ENCODE data around the gene CEP164.
"Not testable (repeated sequence)": the region's sequence is repeated elsewhere in the genome, so short reads cannot be mapped to it uniquely, and the experiment has no call there.

Gene CEP164

DNA sequence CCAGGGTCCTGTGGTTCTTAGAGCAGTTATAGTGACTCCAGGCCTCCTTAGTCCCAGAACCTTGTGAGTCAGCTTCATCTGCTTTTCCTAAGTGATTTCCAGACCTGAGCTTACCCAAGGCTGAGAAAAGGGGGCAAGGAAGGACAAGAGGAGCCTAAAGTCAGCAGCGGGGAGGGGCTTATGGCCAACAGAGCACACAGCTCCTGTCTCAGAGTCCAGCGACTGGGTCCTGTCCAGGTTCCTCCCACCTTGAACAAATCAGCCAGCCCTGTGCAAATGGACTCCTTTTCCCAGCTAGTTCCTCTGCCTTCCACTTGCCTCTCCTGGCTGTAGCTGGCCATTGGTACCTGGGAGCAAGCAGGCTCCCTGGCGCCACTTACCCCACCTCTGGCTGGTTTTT lies 22.5 kb upstream of the CEP164 start:
- DNase-seq (ENCODE audit: low spot score), result no peak

DNA sequence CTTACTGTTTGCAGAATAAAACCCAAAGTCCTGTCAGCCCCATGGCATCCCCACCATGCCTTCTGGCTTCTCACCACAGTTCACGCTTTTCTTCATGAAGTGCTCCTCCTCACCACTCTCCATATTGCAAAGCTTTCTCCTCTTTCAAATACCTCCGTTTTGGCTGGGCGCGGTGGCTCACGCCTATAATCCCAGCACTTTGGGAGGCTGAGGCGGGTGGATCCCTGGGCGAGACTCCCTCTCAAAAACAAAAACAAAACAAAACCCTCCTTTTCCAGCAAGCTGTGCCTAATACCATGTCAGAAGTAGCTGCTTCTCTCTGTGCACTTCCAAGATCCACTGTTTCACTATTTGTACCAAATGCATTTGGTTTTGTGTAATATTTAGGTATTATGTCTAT lies 18.3 kb upstream of the CEP164 start:
- no peak for DNase-seq (ENCODE audit: low spot score)

DNA sequence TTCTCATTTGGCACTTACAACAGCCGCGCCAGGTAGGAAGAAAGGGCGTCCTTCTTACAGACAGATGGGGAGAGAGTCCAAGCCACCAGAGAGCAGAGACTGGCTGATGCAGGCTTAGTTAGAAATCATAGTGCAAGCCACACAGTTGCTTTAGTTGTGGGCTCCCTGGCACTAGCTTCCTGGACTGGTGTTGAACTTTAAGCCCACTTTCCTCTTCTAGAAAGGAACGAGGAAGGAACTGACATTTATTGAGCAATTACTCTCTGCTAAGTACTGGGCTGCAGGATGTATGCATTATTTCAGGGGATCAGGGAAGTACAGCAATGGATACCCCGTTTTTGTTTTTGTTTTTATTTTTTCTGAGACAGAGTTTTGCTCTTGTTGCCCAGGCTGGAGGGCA lies 14.6 kb upstream of the CEP164 start:
- DNase-seq (ENCODE audit: low spot score), result no peak

DNA sequence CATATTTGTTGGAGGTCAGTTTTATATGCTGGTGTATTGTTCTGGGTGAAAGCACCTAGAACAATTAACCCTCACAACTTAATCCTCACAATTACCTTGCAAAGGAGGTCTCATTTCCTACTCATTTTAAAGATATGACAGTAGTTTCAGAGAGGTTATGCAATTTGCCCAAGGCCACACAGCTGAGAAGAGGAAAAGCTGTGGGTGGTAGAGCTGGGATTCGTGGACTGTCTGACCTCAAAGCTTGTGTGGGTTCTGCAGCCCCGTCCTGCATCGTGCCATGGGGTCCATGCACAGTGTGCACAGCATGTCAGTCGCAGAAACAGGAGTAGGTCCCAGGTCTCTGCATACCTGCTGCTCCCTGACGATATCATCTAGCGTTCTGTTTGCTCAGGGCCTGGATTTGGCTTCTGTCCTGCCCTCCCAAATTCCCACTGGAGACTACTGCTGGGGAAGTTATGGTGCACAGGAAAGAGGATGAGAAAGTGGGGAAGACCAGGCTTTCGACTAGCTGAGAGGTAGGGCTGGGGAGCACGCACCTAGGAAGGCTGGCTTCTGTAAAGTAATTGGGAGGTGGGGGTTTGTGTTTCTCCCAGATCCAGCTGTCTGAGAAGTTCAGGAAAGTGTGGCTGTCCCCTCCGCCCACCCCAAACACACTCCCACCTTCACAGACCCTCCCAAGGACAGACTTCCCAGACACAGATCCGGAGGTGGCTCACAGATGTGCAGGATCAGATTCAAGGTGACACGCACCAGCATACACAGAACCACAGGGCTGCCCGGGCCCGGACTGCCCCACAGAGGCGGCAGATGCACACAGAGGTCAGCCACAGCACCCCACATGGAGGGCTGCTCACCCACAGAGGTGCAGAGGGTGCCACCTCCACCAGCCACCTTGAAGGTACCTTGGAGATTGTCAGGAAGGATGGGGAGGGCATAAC lies 13.6 kb upstream of the CEP164 start:
- DNase-seq (ENCODE audit: low spot score), result no peak

DNA sequence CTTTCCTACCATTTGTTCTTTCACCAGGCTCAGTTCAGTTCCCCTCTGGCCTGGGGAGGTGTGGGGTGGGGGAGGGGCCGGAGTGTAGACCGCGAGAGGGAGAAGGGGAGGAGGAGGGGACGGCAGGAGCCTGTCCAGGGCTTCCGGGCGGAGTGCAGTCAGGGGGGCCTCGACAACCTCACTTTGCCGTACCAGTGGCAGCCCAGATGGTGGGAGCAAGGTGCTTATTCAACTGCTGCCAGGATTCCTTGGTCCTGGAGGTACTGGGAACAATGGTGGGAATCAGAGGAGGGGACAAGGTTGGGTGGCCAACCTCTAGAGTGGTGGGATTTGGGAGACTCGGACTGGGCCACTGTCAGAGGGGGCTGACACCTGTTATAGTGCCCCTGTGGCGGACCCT lies 12.8 kb upstream of the CEP164 start:
- no peak for DNase-seq (ENCODE audit: low spot score)

DNA sequence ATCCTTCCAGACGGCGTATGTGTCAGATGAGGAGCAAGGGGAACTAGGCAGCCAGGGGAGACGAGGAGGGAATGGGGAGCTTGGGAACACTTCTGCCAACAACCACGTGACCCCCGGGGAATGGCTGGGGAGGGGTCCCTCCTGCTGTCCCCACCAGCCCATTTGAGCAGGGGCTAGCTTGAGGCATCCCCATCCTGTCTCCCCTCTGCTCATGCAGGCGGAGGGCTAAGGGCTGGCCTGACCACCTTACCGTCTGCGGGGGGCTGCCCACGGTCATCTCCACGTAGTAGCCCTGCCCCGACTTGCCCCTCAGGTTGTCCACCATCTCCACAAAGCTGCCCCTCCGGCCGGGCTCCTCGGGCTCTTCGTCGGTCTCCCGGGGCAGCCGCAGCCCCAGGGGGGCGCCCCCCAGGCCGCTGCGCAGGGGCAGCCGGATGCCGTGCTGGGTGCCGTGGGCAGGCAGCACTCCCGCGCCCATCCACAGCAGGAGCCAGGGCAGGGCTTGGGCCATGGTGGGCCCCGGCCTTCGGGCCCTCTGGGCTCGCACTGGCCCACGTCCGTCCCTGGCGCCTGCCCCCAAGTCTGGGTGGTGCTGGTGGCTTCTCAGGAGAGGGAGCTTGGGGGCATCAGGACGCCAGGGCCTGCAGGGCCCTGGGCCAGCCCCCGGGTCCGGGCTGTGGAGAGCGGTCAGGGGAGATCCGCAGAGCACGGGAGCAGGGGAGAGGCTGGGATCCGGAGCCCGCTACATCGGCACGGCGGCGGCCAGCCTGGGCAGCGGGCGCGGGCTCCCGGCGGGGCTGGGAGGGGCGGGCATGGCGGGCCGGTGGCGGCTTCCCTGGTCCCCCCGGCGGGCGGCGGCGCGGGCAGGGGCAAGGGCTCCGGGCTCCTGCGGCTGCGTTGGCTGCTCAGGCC lies 12.1 kb upstream of the CEP164 start:
- no peak for DNase-seq (ENCODE audit: low spot score)

DNA sequence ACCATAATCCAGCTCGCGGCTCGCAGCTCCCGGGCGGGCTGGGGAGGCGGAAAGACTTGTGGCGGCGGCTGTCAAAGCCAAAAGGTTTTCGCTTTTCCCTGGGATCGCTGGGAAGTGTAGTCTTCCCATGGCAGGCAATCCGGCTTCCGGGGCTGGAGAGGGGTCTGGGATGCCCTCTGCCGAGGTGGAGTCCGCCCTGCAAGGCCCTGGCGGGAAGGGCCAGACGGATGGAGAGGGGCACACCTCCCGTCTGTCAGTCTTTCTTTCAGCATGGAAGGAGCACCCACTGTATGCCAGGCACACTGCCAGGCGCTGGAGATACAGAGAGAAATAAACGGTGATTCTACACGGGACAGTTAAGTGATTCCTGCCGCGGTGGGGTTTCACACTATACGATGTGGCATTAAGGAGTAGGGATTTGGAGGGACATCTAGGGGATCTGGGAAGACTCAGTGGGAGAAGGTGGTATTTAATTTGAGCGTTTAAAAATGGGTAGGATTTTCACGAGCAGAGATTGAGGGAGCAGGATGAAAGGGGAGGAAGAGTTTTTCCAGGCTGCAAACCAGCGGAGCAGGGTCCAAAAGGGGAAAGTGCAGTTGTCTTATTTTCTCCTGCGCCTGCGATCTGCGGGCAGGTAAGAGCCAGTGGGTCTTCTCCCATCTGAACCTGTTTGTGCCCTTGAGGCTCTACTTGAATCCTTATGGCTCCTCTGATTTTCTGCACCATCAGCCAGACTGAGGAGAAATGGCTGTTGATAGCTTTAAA lies 11.3 kb upstream of the CEP164 start, which contains the start of gene BACE1:
Gene BACE1, minus strand, starts transcription at position 60 of the 765 bp plus-strand sequence. CDS start 461 bp downstream, outside the sequence.
- DNase-seq (ENCODE audit: low spot score), result peak; percentile 6

DNA sequence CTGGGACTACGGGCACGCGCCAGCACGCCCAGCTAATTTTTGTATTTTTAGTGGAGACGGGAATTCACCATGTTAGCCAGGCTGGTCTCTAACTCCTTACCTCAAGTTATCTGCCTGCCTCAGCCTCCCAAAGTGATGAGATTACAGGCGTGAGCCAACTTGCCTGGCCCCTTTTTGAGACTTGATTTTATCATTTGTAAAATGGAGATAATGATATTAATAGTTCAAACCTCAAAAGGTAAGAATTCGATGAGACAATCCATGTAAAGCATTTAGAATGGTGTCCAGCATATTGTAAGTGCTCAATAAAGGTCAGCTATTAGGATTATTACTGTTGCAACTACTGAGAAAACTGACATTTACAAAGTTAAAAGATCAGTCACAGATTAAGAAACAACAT lies 8.9 kb upstream of the CEP164 start:
- DNase-seq (ENCODE audit: low spot score), result no peak

DNA sequence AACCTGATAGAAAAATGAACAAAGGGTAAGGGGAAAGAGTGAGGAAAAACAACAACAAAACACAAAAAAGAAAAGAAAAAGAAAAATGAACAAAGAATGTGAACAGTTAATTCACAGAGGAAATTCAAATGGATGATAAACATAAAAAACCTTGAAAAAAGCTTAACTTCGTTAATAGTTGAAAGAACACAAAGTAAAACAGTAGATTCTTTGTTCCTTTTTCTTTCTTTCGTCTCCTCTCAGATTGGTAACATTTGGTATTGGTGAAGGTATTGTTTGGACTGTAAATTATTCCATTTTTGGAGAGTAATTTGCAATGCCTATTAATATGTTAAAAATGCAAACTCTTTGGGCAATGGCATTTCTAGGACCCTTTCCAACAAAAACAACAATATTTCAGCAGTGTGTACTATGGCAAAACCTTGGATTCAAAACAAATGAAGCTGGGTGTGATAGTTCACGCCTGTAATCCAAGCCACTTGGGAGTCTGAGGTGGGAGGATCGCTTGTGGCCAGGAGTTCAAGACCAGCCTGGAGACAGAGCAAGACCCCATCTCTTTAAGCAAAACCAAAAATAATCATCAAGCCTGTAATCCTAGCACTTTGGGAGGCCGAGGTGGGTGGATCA lies 8.3 kb upstream of the CEP164 start:
- no peak for DNase-seq (ENCODE audit: low spot score)

DNA sequence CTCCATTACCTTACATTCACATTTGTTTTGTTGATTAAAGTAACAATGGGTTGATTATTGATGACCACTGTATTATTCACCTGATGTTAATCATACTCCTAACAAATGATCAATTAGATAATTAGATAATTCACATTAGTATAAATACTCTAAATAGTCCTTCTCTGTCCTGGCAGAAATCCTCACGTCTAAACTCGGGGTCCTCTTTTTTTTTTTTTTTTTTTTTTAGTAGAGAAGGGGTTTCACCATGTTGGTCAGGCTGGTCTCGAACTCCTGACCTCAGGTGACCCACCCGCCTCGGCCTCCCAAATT lies 443 bp upstream of the CEP164 start:
- not testable (repeated sequence) for DNase-seq (ENCODE audit: low spot score)

DNA sequence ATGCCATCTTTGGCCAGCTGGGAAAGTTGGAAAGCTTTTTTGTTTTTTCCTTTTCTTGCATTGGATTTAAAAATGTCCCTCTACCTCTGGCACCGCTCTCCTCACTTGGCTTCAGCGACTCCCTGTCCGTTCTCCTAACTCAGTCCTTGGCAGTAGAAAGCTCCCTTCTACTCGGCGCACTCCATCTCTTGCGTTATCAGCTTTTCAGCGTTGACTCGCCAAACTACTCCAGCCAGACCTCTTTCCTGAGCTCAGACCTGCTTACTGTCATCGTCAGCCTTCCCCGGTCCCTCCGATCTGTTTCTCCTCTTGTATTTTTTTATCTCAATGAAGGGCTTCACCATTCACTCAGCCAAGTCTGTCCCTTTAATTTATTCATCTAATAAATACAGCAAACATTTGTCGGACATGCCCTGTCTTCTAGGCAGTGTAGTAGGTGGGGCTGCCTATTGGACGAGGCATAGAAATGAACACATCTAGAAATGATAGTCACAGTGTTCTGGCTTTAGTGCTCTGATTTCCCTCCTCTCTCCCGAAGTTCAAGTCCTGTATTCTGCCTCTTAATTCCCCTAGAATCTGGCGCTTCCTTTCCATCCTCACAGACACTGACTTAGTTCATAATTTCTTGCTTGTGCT lies 839 bp downstream of the CEP164 start:
- peak; percentile 9 for DNase-seq (ENCODE audit: low spot score)

DNA sequence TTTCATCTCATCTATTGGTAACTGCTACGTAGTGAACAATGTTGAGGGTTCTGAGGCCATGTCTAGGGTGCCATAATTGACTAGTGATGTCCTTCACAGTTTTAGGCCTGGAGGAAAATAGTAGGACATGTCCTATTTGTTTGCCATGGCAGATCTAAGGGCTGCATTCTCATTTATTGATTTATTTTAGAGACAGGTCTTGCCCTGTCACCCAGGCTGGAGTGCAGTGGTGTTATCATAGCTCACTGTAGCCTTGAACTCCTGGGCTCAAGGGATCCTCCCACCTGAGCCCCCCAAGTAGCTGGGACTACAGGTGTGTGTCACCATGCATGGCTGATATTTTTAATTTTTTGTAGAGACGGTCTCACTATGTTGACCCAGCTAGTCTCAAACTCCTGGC lies 5.2 kb downstream of the CEP164 start:
- no peak for DNase-seq (ENCODE audit: low spot score)

DNA sequence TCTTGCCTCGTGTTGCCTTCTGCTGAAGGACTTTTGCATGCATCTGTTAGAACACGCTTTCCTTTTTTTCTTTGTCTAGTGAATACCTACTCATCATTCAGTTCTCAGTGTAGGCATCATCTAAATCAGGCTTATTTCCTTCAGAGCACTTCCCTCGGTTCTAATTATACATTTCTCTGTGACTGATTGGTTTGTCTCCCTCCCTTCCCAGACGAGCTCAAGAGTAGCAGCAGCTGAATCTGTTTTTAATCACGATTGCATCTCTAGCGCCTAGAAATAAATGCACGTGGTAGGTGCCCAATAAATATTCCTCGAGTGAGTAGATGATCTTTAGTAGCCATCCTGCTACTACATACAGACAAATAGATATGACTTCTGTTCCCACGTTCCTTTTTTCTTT lies 6.3 kb downstream of the CEP164 start:
- no peak for DNase-seq (ENCODE audit: low spot score)

DNA sequence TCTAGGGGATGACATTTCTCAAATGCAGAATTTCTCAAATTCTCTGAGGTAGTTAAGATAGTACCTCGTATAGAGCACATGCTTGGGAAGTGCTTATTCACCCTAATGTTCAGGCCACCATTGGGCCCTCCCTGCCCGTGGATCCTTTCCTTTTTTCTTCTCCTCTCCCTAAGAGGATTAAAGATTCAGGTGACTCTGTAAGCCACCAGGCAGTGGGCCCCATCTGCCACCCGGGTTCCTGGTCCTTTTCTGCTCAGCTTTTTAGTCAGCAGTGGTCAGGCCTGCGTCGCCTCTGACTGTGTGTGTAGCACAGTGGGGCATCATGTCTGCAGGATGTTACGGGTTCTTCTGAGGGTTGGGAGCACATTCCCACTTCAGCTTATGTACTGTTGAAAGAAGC lies 7.2 kb downstream of the CEP164 start:
- DNase-seq (ENCODE audit: low spot score), result no peak

DNA sequence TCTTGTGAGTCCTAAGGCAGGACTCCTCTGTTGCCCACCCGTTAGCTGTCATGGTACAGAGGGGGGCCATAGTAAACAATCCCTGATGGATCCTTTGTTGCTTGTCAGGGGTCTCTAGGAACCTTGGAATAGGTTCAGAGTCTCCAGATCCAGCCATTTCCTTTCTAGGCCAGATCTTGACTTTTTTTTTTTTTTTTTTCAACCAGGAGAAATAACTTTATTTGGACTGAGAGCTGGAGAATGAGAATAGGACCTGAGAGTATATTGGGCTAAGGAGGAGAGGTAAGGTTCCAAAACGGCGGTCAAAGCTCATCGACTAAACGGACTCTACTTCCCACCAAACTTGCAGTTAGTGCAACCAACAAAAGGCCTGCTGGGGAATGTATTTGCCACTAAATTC lies 7.7 kb downstream of the CEP164 start:
- DNase-seq (ENCODE audit: low spot score), result no peak

DNA sequence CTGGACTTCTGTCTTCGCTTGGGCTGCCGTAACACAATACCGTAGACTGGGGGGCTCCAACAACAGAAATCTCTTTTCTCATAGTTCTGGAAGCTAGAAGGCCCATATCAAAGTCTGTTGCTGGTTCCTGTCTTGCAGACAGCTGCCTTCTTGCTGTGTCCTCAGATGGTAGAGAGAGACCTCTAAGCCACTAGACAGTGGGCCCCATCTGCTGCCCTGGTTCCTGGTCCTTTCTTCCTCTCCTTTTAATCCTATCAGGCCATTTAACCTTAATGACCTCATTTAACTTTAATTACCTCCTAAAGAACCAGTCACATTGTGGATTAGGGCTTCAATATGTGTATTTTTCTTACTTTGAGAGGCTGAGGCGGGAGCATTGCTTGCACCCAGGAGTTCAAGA lies 9.4 kb downstream of the CEP164 start:
- no peak for DNase-seq (ENCODE audit: low spot score)

DNA sequence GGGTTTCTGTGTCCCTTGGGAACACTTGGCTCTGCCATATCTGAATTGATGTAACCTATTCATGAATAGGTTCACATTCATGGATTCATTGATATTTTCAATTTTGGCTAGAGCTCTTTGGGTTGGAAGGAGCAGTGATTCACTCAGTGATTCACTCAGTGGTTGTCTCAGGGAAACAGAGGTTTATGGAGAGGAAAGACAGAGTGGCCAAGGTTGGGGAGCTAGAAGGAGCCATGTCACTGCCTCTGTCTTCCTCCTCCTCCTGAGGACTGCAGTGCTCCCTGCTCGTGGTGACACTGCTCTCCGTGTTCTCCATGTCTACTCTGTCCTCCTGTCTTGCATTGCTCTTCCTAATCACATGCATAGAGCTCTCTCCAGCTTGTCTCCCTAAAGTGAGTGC lies 17.4 kb downstream of the CEP164 start:
- no peak for DNase-seq (ENCODE audit: low spot score)

DNA sequence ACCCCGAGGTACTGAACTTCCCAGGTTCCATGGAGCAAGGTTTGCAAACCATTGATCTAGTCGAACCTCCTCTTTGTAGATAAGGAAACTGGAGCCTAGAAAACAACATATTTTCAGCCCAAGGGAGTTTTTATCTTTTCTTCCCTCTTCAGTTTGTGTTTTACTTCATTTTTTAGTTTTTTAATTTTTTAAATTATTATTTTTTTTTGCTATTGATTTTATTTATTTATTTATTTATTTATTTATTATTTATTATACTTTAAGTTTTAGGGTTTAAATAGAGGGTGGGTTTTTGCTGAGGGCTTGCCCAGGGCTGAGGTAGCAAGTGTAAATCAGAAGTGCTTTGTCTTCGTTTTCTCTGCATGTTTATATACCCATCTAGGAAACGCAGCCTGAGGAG lies 26.9 kb downstream of the CEP164 start:
- DNase-seq (ENCODE audit: low spot score), result no peak

DNA sequence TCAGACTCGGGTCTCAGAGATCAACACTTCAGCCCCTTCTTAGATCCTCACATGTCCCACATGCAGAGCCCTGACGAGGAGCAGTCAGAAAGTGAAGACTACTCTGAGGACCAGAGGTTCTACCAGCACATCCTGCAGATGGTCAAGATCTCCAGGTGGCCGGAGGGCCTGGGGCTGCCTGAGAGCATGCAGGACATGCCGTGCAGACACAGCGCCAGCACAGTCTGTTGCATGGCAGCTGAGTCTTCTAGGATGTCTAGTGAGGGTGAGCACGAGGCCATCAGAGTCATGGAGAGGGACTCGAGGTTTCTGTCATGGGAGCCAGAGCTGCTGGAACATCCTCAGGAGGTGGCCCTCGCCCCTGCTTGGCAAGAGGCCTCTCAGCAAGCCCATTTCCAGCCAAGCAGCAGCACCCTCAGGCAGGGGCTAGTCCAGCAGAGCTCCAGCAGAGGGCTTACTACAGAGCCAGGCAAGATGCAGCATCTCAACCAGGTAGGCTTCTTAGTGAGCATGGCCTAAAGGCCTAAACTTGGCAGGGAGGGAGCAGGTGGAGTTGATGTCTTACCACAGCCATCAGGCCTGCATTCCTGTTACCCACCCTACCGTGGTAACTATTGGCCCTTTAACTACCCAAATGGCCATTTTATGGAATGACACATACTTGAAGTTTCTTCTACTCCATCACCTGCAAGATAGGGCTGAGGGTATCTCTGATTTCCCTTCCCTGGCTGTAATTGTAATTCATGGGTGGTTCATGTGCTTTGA lies 28.7 kb downstream of the CEP164 start:
- DNase-seq (ENCODE audit: low spot score), result no peak

DNA sequence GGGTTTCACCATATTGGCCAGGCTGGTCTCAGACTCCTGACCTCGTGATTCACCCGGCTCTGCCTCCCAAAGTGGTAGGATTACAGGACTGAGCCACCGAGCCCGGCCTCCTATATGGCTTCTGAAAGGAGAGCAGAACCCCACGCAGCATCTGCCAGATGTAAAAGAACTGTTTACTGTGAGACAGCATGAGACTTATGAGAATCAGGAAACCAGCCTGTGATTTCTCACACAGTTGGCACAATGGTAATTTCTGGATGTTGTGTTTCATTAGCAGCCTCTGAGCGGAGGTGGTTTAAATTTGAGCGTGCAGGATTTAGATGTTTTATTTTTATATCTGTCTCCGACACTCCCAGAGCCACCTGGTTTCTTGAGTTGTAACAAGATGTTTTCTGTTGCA lies 33.8 kb downstream of the CEP164 start:
- DNase-seq (ENCODE audit: low spot score), result no peak

DNA sequence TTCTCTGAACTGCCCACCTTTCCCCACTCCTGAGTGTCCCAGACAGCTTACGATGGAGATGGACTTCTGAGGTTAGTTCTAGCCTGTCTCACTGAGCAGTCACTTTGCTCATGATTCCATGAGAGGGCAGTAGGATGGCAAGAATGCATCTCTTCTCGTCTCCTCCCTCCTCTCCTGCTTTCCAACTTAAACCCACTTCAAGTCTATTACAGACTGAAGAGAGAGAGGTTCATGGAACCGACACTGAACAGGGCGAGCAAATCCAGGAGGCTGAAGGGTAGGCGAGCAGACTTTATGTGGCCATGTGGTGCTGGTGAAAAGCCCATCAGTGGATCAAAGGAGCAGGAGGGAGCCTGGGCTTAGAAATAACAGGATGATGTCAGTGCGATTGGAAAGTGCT lies 38.6 kb downstream of the CEP164 start:
- no peak for DNase-seq (ENCODE audit: low spot score)

Data from CD4-positive, alpha-beta T cell treated with Interleukin-15 for 4 hours (primary cell).